HG02840 (cell line): ENCODE measurements around the gene CCDC180.
"Not testable (repeated sequence)": the region's sequence is repeated elsewhere in the genome, so short reads cannot be mapped to it uniquely, and the experiment has no call there.

ENCODE experiments used
- ATAC-seq: cut with Tn5 transposase; IDR thresholded peaks from one replicate; pipeline ENCODE4 v1.9.1; 2021; ENCODE audit warnings: mild to moderate bottlenecking, moderate library complexity, moderate number of reproducible peaks; ENCODE audit not compliant: unreplicated experiment, low FRiP score

The CCDC180 gene

GRCh38 chr9:97310023-97310422 is 2.6 kb downstream of the CCDC180 start:
- no peak for ATAC-seq

GRCh38 chr9:97310896-97311295 is 3.4 kb downstream of the CCDC180 start:
- no peak for ATAC-seq

GRCh38 chr9:97311798-97312500 is 4.5 kb downstream of the CCDC180 start:
- no peak for ATAC-seq

- ATAC-seq: no peak
These were observed 5.1 kb downstream of the CCDC180 start for GRCh38 chr9:97312556-97312955.

- no peak for ATAC-seq
These were observed 5.8 kb downstream of the CCDC180 start for GRCh38 chr9:97313243-97313642.

- ATAC-seq: no peak
These were observed 6.3 kb downstream of the CCDC180 start for GRCh38 chr9:97313746-97314145.

GRCh38 chr9:97314503-97314902 is 7.0 kb downstream of the CCDC180 start:
- ATAC-seq: no peak

GRCh38 chr9:97315550-97315949 is 8.1 kb downstream of the CCDC180 start:
- no peak for ATAC-seq

- ATAC-seq: no peak
These were observed 9.4 kb downstream of the CCDC180 start for GRCh38 chr9:97316904-97317303.

GRCh38 chr9:97318433-97318832 is 11.0 kb downstream of the CCDC180 start:
- no peak for ATAC-seq

GRCh38 chr9:97319395-97319794 is 11.9 kb downstream of the CCDC180 start:
- ATAC-seq: no peak

- ATAC-seq: no peak
These were observed 12.7 kb downstream of the CCDC180 start for GRCh38 chr9:97320080-97320642.

GRCh38 chr9:97321251-97321650 is 13.8 kb downstream of the CCDC180 start:
- ATAC-seq: no peak

- ATAC-seq: no peak
These were observed 14.2 kb downstream of the CCDC180 start for GRCh38 chr9:97321691-97322090.

GRCh38 chr9:97322105-97322504 is 14.6 kb downstream of the CCDC180 start:
- no peak for ATAC-seq

GRCh38 chr9:97324954-97325353 is 17.5 kb downstream of the CCDC180 start:
- no peak for ATAC-seq

GRCh38 chr9:97327562-97327961 is 20.1 kb downstream of the CCDC180 start:
- no peak for ATAC-seq

GRCh38 chr9:97332993-97333392 is 25.5 kb downstream of the CCDC180 start:
- ATAC-seq: no peak

- ATAC-seq: not testable (repeated sequence)
These were observed 28.2 kb downstream of the CCDC180 start for GRCh38 chr9:97335622-97336021.

- ATAC-seq: no peak
These were observed 41.4 kb downstream of the CCDC180 start for GRCh38 chr9:97348871-97349270.

- ATAC-seq: no peak
These were observed 41.9 kb downstream of the CCDC180 start for GRCh38 chr9:97349400-97349799.

- ATAC-seq: no peak
These were observed 47.2 kb downstream of the CCDC180 start for GRCh38 chr9:97354637-97355036.
